Tibial nerve (tissue), 4 donors: ENCODE measurements around the gene PCYOX1L.

Experiments
- EP300 ChIP-seq, 2 donors: sonication (generic); formaldehyde crosslinking; IDR thresholded peaks; one replicate each; pipeline ENCODE4 v1.6.1; 2017; ENCODE audit warnings: antibody characterized with exemption in 2 of 2, mild to moderate bottlenecking in 1 of 2
- POLR2A ChIP-seq, 2 donors: fragments of 450-650 bp; IDR thresholded peaks; one replicate each; pipeline ENCODE4 v1.6.1; 2017; ENCODE audit warnings: antibody characterized with exemption in 2 of 2, mild to moderate bottlenecking in 2 of 2, moderate library complexity in 2 of 2
- TF ChIP-seq, protein P1 (sequence below), 5 experiments: fragments of 200-600 bp in 3 of 5; fragments of 450-650 bp in 2 of 5; sonication (generic) in 3 of 5; IDR thresholded peaks; one replicate each; pipeline ENCODE4 v1.5.1; 2016 to 2019; ENCODE audit warnings: antibody characterized with exemption in 5 of 5, mild to moderate bottlenecking in 3 of 5, moderate library complexity in 2 of 5

DNA sequence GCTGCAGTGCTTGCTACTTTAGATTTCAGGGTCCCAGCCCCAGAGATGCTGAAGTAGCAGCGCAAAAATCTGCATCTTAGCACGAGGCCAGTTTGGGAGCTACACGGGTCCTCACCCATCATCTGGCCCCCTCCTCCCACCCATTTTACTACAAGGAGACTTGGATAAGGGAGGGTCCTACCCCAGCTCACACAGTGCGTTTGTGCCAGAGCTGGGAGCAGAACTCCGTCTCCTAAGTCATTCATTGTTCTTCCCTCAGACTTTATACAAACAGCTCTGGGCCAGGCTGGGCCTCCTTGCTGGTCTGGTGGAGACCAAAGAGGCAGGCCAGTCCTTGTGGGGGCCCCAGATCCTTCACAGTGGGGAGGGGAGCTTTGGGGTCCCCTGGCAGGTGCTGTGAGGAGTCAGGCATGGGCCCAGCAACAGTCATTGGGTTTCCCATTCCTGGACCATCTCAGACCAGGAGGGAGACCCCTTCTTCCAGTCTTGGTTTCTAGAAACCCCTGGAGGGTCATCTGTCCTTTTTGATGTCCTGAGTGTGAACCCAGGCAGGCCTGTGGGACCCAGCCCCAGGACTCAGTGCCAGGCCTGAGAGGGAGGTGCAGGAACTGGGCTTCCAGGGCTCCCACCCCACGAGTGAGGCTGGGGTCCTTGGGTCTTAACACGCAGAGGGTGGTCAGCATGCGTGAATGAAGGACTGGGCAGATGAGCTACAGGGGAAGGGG, 23.6 kb downstream of the PCYOX1L start:
- TF ChIP-seq, protein P1, sequence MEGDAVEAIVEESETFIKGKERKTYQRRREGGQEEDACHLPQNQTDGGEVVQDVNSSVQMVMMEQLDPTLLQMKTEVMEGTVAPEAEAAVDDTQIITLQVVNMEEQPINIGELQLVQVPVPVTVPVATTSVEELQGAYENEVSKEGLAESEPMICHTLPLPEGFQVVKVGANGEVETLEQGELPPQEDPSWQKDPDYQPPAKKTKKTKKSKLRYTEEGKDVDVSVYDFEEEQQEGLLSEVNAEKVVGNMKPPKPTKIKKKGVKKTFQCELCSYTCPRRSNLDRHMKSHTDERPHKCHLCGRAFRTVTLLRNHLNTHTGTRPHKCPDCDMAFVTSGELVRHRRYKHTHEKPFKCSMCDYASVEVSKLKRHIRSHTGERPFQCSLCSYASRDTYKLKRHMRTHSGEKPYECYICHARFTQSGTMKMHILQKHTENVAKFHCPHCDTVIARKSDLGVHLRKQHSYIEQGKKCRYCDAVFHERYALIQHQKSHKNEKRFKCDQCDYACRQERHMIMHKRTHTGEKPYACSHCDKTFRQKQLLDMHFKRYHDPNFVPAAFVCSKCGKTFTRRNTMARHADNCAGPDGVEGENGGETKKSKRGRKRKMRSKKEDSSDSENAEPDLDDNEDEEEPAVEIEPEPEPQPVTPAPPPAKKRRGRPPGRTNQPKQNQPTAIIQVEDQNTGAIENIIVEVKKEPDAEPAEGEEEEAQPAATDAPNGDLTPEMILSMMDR (IDR thresholded peaks at IDR 0.05), result no peak
- TF ChIP-seq EP300 (IDR thresholded peaks at IDR 0.05) (no peak), POLR2A (IDR thresholded peaks at IDR 0.05) (no peak)
